H9 (cell line): ENCODE results near the gene RPL23. TPM values are rescaled to one million over a fixed set of nuclear protein-coding genes. Genes with fewer than 3 reads are reported as not detected.

Experiments used
- DNase-seq: peaks from one replicate; pipeline ENCODE4 v3.0.0-alpha.2; 2017
- H2AFZ ChIP-seq: one replicate; pipeline ENCODE4 v1.6.1; 2013; ENCODE audit warnings: mild to moderate bottlenecking, low read length, control low read depth, moderate library complexity
- H2AK5ac ChIP-seq: 2 replicates; pipeline ENCODE4 v1.6.1; 2013; ENCODE audit warnings: low read length, control low read depth, mixed read lengths; ENCODE audit not compliant: insufficient read length
- H2BK120ac ChIP-seq: one replicate; pipeline ENCODE4 v1.6.1; 2013; ENCODE audit warnings: low read depth, mild to moderate bottlenecking, low read length, control low read depth, inconsistent platforms; ENCODE audit not compliant: poor library complexity, severe bottlenecking
- H2BK12ac ChIP-seq: 2 replicates; pipeline ENCODE4 v1.6.1; 2013; ENCODE audit warnings: low read length, control low read depth, mixed read lengths, low read depth; ENCODE audit not compliant: insufficient read length
- H2BK15ac ChIP-seq: 2 replicates; pipeline ENCODE4 v1.6.1; 2013; ENCODE audit warnings: low read depth, low read length, control low read depth
- H2BK20ac ChIP-seq: one replicate; pipeline ENCODE4 v1.6.1; 2013; ENCODE audit warnings: low read depth, mild to moderate bottlenecking, low read length, control low read depth, inconsistent platforms; ENCODE audit not compliant: poor library complexity, severe bottlenecking
- H2BK5ac ChIP-seq: 2 replicates; pipeline ENCODE4 v1.6.1; 2013; ENCODE audit warnings: low read length, control low read depth, mixed read lengths; ENCODE audit not compliant: insufficient read length
- H3K14ac ChIP-seq: 2 replicates; pipeline ENCODE4 v1.6.1; 2013; ENCODE audit warnings: low read length, control low read depth; ENCODE audit not compliant: insufficient read depth
- H3K18ac ChIP-seq: 2 replicates; pipeline ENCODE4 v1.6.1; 2013; ENCODE audit warnings: low read depth, mild to moderate bottlenecking, mixed read lengths, low read length, control low read depth; ENCODE audit not compliant: insufficient read length
- H3K23ac ChIP-seq: 2 replicates; pipeline ENCODE4 v1.6.1; 2013; ENCODE audit warnings: low read length, control low read depth, mixed read lengths, low read depth; ENCODE audit not compliant: insufficient read length
- H3K23me2 ChIP-seq: 2 replicates; pipeline ENCODE4 v1.6.1; 2013; ENCODE audit warnings: low read depth, mild to moderate bottlenecking, mixed read lengths, low read length, control low read depth; ENCODE audit not compliant: insufficient read length, poor library complexity, severe bottlenecking
- H3K27ac ChIP-seq: 2 replicates; pipeline ENCODE4 v1.5.1; 2013; ENCODE audit warnings: low read length, control low read depth, mixed read lengths, low read depth; ENCODE audit not compliant: insufficient read length
- H3K27me3 ChIP-seq: 2 replicates; pipeline ENCODE4 v1.6.1; 2013; ENCODE audit warnings: low read length, control low read depth, inconsistent platforms; ENCODE audit not compliant: insufficient read depth
- H3K4ac ChIP-seq: 2 replicates; pipeline ENCODE4 v1.6.1; 2013; ENCODE audit warnings: low read depth, mild to moderate bottlenecking, control low read depth, inconsistent platforms, low read length, moderate library complexity
- H3K4me1 ChIP-seq: 2 replicates; pipeline ENCODE4 v1.6.1; 2013; ENCODE audit warnings: low read length, control low read depth, inconsistent platforms; ENCODE audit not compliant: insufficient read depth
- H3K4me2 ChIP-seq: 2 replicates; pipeline ENCODE4 v1.6.1; 2013; ENCODE audit warnings: low read length, control low read depth, mixed read lengths; ENCODE audit not compliant: insufficient read length, insufficient read depth
- H3K56ac ChIP-seq: 2 replicates; pipeline ENCODE4 v1.6.1; 2013; ENCODE audit warnings: low read depth, mild to moderate bottlenecking, mixed read lengths, low read length, control low read depth; ENCODE audit not compliant: insufficient read length
- H3K79me1 ChIP-seq: 2 replicates; pipeline ENCODE4 v1.6.1; 2013; ENCODE audit warnings: low read depth, mild to moderate bottlenecking, moderate library complexity, low read length, control low read depth, inconsistent platforms; ENCODE audit not compliant: insufficient read depth, poor library complexity, severe bottlenecking
- H3K79me2 ChIP-seq: 2 replicates; pipeline ENCODE4 v1.6.1; 2013; ENCODE audit warnings: low read length, control low read depth, inconsistent platforms; ENCODE audit not compliant: insufficient read depth
- H3K9ac ChIP-seq: 2 replicates; pipeline ENCODE4 v1.6.1; 2013; ENCODE audit warnings: low read length, control low read depth, mixed read lengths; ENCODE audit not compliant: insufficient read length; ENCODE audit errors: extremely low read depth
- H3K9me3 ChIP-seq: one replicate; pipeline ENCODE4 v1.6.1; 2013; ENCODE audit warnings: low read depth, low read length, inconsistent platforms; ENCODE audit not compliant: control insufficient read depth
- H3T11ph ChIP-seq: one replicate; pipeline ENCODE4 v1.6.1; 2013; ENCODE audit warnings: mild to moderate bottlenecking, low read length, control low read depth, inconsistent platforms
- H4K20me1 ChIP-seq: one replicate; pipeline ENCODE4 v1.6.1; 2013; ENCODE audit not compliant: control insufficient read depth, insufficient read length, insufficient read depth
- H4K5ac ChIP-seq: 2 replicates; pipeline ENCODE4 v1.6.1; 2013; ENCODE audit warnings: low read depth, mild to moderate bottlenecking, mixed read lengths, low read length, control low read depth; ENCODE audit not compliant: insufficient read length
- H4K8ac ChIP-seq: replicated peaks from 2 replicates; pipeline ENCODE4 v1.6.1; 2013; ENCODE audit warnings: low read length, control low read depth, mixed read lengths, low read depth; ENCODE audit not compliant: insufficient read length
- H4K91ac ChIP-seq: 2 replicates; pipeline ENCODE4 v1.6.1; 2013; ENCODE audit warnings: low read depth, mild to moderate bottlenecking, moderate library complexity, mixed read lengths, low read length, control low read depth; ENCODE audit not compliant: insufficient read length
- H3K27ac Mint-ChIP-seq, 3 experiments: 2 replicates in 2 of 3; 3 replicates in 1 of 3; pipeline ENCODE4 v1.8.0; 2020 to 2021; ENCODE audit warnings: mixed read lengths in 3 of 3, mild to moderate bottlenecking in 1 of 3, moderate library complexity in 1 of 3
- H3K27me3 Mint-ChIP-seq: 2 replicates; pipeline ENCODE4 v1.8.0; 2021; ENCODE audit warnings: low read depth, mild to moderate bottlenecking, moderate library complexity, mixed read lengths
- H3K36me3 Mint-ChIP-seq, 3 experiments: 2 replicates in 2 of 3; 3 replicates in 1 of 3; pipeline ENCODE4 v1.8.0; 2020 to 2021; ENCODE audit warnings: low read depth in 3 of 3, mixed read lengths in 3 of 3; ENCODE audit not compliant: insufficient read depth in 1 of 3
- H3K4me1 Mint-ChIP-seq, 2 experiments: 2 replicates each; pipeline ENCODE4 v1.8.0; 2020; ENCODE audit warnings: mixed read lengths in 2 of 2
- H3K4me3 Mint-ChIP-seq, 2 experiments: 2 replicates in 1 of 2; 3 replicates in 1 of 2; pipeline ENCODE4 v1.8.0; 2020 to 2021; ENCODE audit warnings: mild to moderate bottlenecking in 2 of 2, mixed read lengths in 2 of 2, moderate library complexity in 1 of 2
- H3K9me3 Mint-ChIP-seq, 2 experiments: 2 replicates in 1 of 2; 3 replicates in 1 of 2; pipeline ENCODE4 v1.8.0; 2020; ENCODE audit warnings: mild to moderate bottlenecking in 2 of 2, mixed read lengths in 2 of 2, moderate library complexity in 1 of 2
- CTCF ChIP-seq: fragments of 200-600 bp; sonication (generic); conservative IDR thresholded peaks from 3 replicates; pipeline ENCODE4 v1.8.0; 2021; ENCODE audit warnings: antibody characterized with exemption, mild to moderate bottlenecking
- WGBS: extraction: QIAGEN DNeasy Blood & Tissue Kit; methylation state at CpG from one replicate; pipeline ENCODE4 v1.1.7; 2013; ENCODE audit warnings: missing lambda C conversion rate, low lambda C conversion rate, mixed read lengths; ENCODE audit not compliant: insufficient read length; ENCODE audit errors: extremely low coverage; 5-methylcytosine and 5-hydroxymethylcytosine counted together
- total RNA-seq: library from RNA; stranded (reverse); gene quantifications from 2 replicates; pipeline ENCODE4 v1.2.1, GENCODE V29; 2021

RPL23 gene
- total RNA-seq, 1 experiment from 2014 or later: 2,084 TPM

DNA sequence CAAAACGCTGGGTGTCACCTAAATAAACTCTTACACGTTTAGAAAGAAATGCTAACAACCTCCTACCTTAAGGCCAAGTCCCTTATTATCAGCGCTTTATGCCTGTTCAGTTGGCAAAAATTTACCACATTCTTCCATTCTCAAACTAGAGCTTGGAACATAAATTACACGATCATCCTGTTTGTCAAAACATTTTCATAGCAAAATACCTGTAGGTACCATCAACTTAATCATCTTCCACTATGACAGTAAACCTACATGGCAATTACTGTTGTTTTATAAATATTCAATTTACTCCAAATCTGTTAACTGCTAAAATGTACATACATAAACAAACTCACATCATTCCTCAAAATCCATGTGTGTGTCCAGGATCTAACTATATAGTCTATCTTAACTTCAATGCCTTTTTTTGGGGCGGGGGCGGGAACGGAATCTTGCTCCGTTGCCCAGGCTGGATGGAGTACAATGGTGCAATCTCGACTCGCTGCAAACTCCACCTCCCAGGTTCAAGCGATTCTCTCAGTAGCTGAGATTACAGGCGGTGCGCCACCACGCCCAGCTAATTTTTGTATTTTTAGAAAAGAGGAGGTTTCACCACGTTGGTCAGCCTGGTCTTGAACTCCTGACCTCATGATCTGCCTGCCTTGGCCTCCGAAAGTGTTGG, 4.4 kb downstream of the RPL23 start:
- Histone ChIP-seq H3K56ac (no peak overlapping the region), H3K27me3 (no peaks in the 10 kb centered on the region), H3K79me1 (peaks cover 9% of the 10 kb centered on the region), H4K5ac (no peak overlapping the region), H3K4me1 (0 out of 2 replicates have a peak, but pooled peaks cover 2% of the 10 kb centered on the region), H3K9ac (no peak overlapping the region), H3K4me2 (no peak overlapping the region), H2AFZ (no peak overlapping the region), H3K23ac (no peak overlapping the region), H3K9me3 (no peaks in the 10 kb centered on the region), H3K4ac (no peak overlapping the region), H2BK5ac (no peak overlapping the region), H4K8ac (no peak overlapping the region), H3T11ph (no peak overlapping the region), H3K18ac (no peak overlapping the region), H4K91ac (no peak overlapping the region), H2BK120ac (no peak overlapping the region), H2BK20ac (no peak overlapping the region), H3K79me2 (peaks cover 22% of the 10 kb centered on the region), H3K14ac (no peak overlapping the region), H2AK5ac (no peak overlapping the region), H3K27ac (no peak overlapping the region), H2BK12ac (no peak overlapping the region), H2BK15ac (no peak overlapping the region), H3K23me2 (peaks cover 12% of the 10 kb centered on the region), H4K20me1 (no peaks in the 10 kb centered on the region)
- Mint-ChIP-seq H3K27ac (peak overlapping the region in 2 of 3 experiments; percentile 44 to 59; a peak in 2 of 7 replicates), H3K4me1 (peaks cover 18 to 26% of the 10 kb centered on the region in 2 experiments), H3K27me3 (no peaks in the 10 kb centered on the region; the same call in 1 of the 2 replicates), H3K36me3 (peaks cover 62 to 67% (median 63%) of the 10 kb centered on the region in 3 experiments), H3K4me3 (no peak overlapping the region), H3K9me3 (peaks cover 3 to 4% of the 10 kb centered on the region in 2 experiments; a peak in 1 of 5 replicates)
- WGBS: 100% methylated on average over 2 of the region's 16 CpGs
- TF ChIP-seq CTCF: no peak
- DNase-seq: no peak
